BLaER1 (cell line): ENCODE data around the gene TBC1D22A.

ENCODE experiments used
- H3K27ac ChIP-seq: shearing (Covaris generic); formaldehyde crosslinking; 2 replicates; pipeline ENCODE4 v1.8.1; 2022
- H3K27me3 ChIP-seq: shearing (Covaris generic); formaldehyde crosslinking; 2 replicates; pipeline ENCODE4 v1.8.1; 2022
- H3K36me3 ChIP-seq: shearing (Covaris generic); formaldehyde crosslinking; 2 replicates; pipeline ENCODE4 v1.8.1; 2022
- H3K4me1 ChIP-seq: shearing (Covaris generic); formaldehyde crosslinking; 2 replicates; pipeline ENCODE4 v1.8.1; 2022
- H3K4me2 ChIP-seq: shearing (Covaris generic); formaldehyde crosslinking; 2 replicates; pipeline ENCODE4 v1.8.1; 2022
- H3K4me3 ChIP-seq: shearing (Covaris generic); formaldehyde crosslinking; 2 replicates; pipeline ENCODE4 v1.8.1; 2022
- H3K9ac ChIP-seq: shearing (Covaris generic); formaldehyde crosslinking; 2 replicates; pipeline ENCODE4 v1.8.1; 2022
- H3K9me3 ChIP-seq: shearing (Covaris generic); formaldehyde crosslinking; 2 replicates; pipeline ENCODE4 v1.8.1; 2022
- H4K20me1 ChIP-seq: shearing (Covaris generic); formaldehyde crosslinking; 2 replicates; pipeline ENCODE4 v1.8.1; 2022
- Cebpa-rat ChIP-seq: shearing (Covaris generic); IDR thresholded peaks from 2 replicates; pipeline ENCODE4 v1.8.1; 2022

The TBC1D22A gene

GRCh38 chr22:46769706-46770105 lies 7.3 kb downstream of the TBC1D22A start:
- peak overlapping the region; percentile 72 for H3K27ac ChIP-seq
- no peak overlapping the region for H3K4me3 ChIP-seq
- H3K4me1 ChIP-seq, result peaks cover 86% of the 10 kb centered on the region
- peaks cover 10% of the 10 kb centered on the region; the same call in 1 of the 2 replicates for H3K36me3 ChIP-seq
- peaks cover 77% of the 10 kb centered on the region for H4K20me1 ChIP-seq
- H3K9ac ChIP-seq, result peak overlapping the region; percentile 46
- TF ChIP-seq Cebpa-rat, result no peak
- H3K4me2 ChIP-seq, result peak overlapping the region; percentile 78
- no peaks in the 10 kb centered on the region for H3K9me3 ChIP-seq
- H3K27me3 ChIP-seq, result no peaks in the 10 kb centered on the region

GRCh38 chr22:46770151-46770641 lies 7.7 kb downstream of the TBC1D22A start:
- peak overlapping the region; percentile 72 for H3K27ac ChIP-seq
- H3K4me2 ChIP-seq, result peak overlapping the region; percentile 78
- H3K36me3 ChIP-seq, result peaks cover 10% of the 10 kb centered on the region; the same call in 1 of the 2 replicates
- 0 out of 2 replicates have a peak overlapping the region, but pooled peaks have one; percentile 46 for H3K9ac ChIP-seq
- no peak for TF ChIP-seq Cebpa-rat
- no peaks in the 10 kb centered on the region for H3K9me3 ChIP-seq
- no peaks in the 10 kb centered on the region for H3K27me3 ChIP-seq
- H4K20me1 ChIP-seq, result peaks cover 77% of the 10 kb centered on the region
- peaks cover 86% of the 10 kb centered on the region for H3K4me1 ChIP-seq
- no peak overlapping the region for H3K4me3 ChIP-seq

GRCh38 chr22:46770726-46771125 lies 8.3 kb downstream of the TBC1D22A start:
- no peak for TF ChIP-seq Cebpa-rat
- Histone ChIP-seq H3K4me2 (peak overlapping the region; percentile 78), H3K9ac (0 out of 2 replicates have a peak overlapping the region, but pooled peaks have one; percentile 46), H3K4me3 (no peak overlapping the region), H3K4me1 (peaks cover 89% of the 10 kb centered on the region), H3K27ac (peak overlapping the region; percentile 72), H3K27me3 (no peaks in the 10 kb centered on the region), H3K36me3 (peaks cover 10% of the 10 kb centered on the region; the same call in 1 of the 2 replicates), H3K9me3 (no peaks in the 10 kb centered on the region), H4K20me1 (peaks cover 78% of the 10 kb centered on the region)

DNA sequence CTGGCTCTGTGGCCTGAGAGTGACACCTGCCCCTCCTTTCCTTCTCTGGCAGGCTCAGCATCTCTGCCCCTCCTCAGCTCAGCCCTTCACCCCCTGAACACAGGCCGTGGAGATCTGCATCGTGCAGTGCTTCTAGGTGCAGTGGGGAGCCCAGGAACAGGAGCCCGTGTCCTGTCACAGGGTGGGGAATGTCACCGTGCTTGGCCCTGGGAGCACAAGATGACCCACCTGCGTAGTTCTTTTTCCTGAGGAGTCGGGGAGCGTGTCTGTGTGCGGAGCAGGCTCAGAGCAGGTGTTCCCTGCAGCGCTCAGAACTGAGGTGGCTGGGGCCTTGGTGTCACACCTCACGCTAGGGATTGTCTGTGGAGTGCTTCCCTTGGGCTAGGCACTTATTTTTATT lies 10.6 kb downstream of the TBC1D22A start:
- H3K4me1 ChIP-seq, result peaks cover 93% of the 10 kb centered on the region
- H3K36me3 ChIP-seq, result no peaks in the 10 kb centered on the region
- H3K9ac ChIP-seq, result 0 out of 2 replicates have a peak overlapping the region, but pooled peaks have one; percentile 66
- H4K20me1 ChIP-seq, result peaks cover 79% of the 10 kb centered on the region
- no peaks in the 10 kb centered on the region for H3K9me3 ChIP-seq
- no peaks in the 10 kb centered on the region for H3K27me3 ChIP-seq
- H3K27ac ChIP-seq, result peak overlapping the region; percentile 76
- TF ChIP-seq Cebpa-rat, result no peak
- H3K4me3 ChIP-seq, result no peak overlapping the region
- peak overlapping the region; percentile 94 for H3K4me2 ChIP-seq

GRCh38 chr22:46774253-46774979 lies 12.0 kb downstream of the TBC1D22A start:
- H3K4me2 ChIP-seq, result peak overlapping the region; percentile 94
- H3K27me3 ChIP-seq, result no peaks in the 10 kb centered on the region
- TF ChIP-seq Cebpa-rat, result no peak
- peak overlapping the region; percentile 76 for H3K27ac ChIP-seq
- H3K4me1 ChIP-seq, result peaks cover 84% of the 10 kb centered on the region
- peak overlapping the region; percentile 66 for H3K9ac ChIP-seq
- H4K20me1 ChIP-seq, result peaks cover 79% of the 10 kb centered on the region
- peak overlapping the region; percentile 46 for H3K4me3 ChIP-seq
- H3K9me3 ChIP-seq, result no peaks in the 10 kb centered on the region
- no peaks in the 10 kb centered on the region for H3K36me3 ChIP-seq

DNA sequence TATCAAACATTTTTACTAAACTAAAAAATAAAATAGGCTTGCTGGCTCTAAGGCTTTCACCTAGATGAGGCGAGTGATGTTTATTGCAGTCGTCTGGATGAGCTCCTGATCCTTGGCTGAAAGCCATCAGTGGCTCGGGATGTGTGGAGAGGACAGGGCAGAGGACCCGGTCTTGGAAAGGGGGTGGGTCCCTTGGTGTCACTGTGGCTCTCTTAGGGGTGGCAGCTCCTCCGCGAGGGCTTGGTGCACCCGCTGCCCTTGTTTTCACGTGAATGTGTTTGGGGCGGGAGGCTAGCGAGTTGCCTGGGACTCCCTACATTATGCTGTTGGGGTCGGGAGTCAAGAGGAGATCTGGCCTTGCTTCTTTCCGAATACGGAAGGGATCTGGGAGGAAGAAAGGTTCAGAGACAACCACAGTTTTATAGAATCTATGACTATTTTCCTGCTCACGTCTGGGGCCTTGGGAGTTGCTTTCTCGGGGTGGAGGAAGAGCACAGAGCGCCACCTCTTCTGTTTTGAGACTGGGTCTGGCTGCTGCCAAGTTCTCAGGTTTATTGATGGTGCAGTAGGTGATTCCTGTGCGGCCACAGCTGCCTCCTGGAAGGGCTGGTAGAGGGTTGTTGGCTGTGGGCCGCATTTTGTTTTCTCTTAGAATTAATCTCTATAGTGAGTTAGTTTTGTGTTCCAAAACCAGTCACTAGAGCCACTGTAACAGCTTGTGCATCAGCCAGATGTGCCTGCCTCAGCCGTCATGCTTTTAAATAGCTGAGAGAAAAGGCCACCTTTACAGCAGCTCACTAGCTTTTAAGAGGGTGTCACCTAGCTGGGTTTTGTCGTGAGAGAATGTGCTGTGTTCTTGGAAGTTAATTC lies 12.8 kb downstream of the TBC1D22A start:
- Histone ChIP-seq H3K4me3 (peak overlapping the region; percentile 46), H3K9ac (peak overlapping the region; percentile 66), H4K20me1 (peaks cover 79% of the 10 kb centered on the region), H3K27me3 (no peaks in the 10 kb centered on the region), H3K27ac (peak overlapping the region; percentile 76), H3K36me3 (peaks cover 2% of the 10 kb centered on the region; the same call in 1 of the 2 replicates), H3K4me2 (peak overlapping the region; percentile 94), H3K4me1 (peaks cover 76% of the 10 kb centered on the region), H3K9me3 (no peaks in the 10 kb centered on the region)
- no peak for TF ChIP-seq Cebpa-rat

DNA sequence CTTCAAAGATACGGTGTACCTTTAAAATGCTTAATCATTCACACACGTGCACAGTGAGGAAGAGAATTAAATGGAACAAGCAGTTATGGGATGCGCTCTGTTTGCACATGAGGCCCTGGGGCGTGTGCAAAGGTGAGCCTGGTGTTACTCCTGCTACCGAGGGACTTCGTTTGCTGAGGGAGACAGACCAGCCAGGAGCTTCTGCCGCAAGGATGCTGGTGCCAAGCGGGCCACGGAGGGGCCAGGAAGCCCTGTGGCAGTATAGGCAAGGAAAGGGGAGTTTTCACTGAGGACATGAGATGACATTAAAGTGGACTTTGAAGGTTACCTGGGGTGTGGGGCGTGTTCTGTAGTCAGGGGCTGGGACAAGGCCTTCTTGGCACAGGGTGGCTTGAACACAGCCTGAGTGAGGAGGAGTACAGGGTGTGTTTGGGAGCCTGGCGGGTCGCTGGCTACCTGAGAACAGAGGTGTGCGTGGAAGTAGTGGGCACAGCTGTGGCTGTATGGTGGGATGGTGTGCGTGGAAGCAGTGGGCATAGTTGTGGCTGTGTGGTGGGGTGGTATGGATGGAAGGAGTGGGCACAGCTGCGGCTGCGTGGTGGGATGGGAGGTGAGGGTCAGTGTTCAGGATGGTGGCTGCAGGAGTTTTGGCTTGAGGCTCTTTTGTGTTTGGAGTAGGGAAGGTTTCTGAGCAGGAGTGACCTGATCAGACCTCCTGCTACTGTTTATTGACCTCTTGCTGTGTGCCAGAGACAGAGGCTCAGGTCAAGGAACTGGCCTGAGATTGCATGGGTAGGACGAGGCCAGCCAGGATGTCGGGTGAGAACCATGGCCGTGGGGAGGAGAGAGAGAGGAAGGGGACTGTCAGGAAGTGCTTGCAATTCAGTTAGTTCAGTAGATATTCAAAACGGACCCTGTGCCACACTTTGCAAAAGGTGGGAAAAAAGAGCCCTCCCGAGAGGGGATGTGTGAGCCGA lies 13.7 kb downstream of the TBC1D22A start:
- no peaks in the 10 kb centered on the region for H3K9me3 ChIP-seq
- no peaks in the 10 kb centered on the region for H3K27me3 ChIP-seq
- H3K4me3 ChIP-seq, result peak overlapping the region; percentile 46; the same call in 1 of the 2 replicates
- peaks cover 11% of the 10 kb centered on the region for H3K36me3 ChIP-seq
- peak overlapping the region; percentile 94 for H3K4me2 ChIP-seq
- no peak for TF ChIP-seq Cebpa-rat
- peaks cover 79% of the 10 kb centered on the region for H4K20me1 ChIP-seq
- H3K9ac ChIP-seq, result peak overlapping the region; percentile 66
- peaks cover 67% of the 10 kb centered on the region for H3K4me1 ChIP-seq
- H3K27ac ChIP-seq, result peak overlapping the region; percentile 76

DNA sequence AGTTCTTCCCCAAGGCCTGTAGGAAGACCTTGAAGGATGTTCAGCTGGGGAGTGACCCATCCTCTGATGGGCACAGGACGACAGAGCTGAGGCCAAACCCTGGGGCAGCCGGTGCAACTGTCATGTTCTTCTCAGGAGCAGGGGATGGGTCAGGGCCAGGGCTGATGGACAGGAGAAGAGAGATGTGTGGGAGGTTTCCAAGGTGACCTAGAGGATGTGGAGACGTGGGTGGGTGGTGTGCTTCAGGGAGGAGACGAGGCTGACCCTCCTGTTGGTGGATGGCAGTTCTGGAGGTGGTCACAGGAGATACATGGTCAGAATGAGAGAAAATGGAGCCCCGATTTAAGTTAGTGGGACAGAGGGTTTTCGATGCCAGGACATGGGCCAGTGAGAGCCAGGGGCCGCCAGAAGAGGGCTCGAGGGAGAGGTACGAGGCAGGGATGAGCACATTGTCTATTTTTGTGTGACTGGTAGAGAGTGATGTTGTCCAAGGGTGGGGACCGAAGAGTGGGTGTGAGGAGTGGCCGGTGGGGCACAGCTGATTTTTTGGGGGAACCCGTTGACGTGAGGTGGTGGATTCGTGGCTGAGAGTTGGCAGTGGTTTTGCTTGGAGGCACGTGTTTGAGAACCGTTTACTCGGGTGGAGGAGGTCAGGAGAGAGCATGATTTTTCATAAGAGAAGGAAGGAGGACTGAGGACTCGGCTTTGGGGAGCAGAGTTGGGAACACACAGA lies 14.6 kb downstream of the TBC1D22A start:
- Histone ChIP-seq H3K27ac (peak overlapping the region; percentile 76), H3K4me1 (peaks cover 60% of the 10 kb centered on the region), H3K4me2 (peak overlapping the region; percentile 94)

More for the DNA sequence above, 14.6 kb downstream of the TBC1D22A start:
- peaks cover 83% of the 10 kb centered on the region for H4K20me1 ChIP-seq
- peak overlapping the region; percentile 66 for H3K9ac ChIP-seq
- no peaks in the 10 kb centered on the region for H3K27me3 ChIP-seq
- no peaks in the 10 kb centered on the region for H3K9me3 ChIP-seq
- peak overlapping the region; percentile 21; the same call in 1 of the 2 replicates for H3K4me3 ChIP-seq
- peaks cover 20% of the 10 kb centered on the region for H3K36me3 ChIP-seq
- TF ChIP-seq Cebpa-rat, result no peak
